ENCODE measurements around the gene PDLIM4.

Gene PDLIM4

GRCh38 chr5:132298298-132299212, 41.1 kb downstream of the PDLIM4 start:
- Histone ChIP-seq H3K27ac (ENCODE audit: low read length, poor library complexity, severe bottlenecking) (no peak overlapping the region), H2AFZ (ENCODE audit: low read depth, low read length) (no peak overlapping the region), H3K9me3 (ENCODE audit: control insufficient read depth, low read length) (no peaks in the 10 kb centered on the region), H2BK5ac (ENCODE audit: low read depth, low read length, poor library complexity, severe bottlenecking) (no peak overlapping the region), H3K9ac (ENCODE audit: low read length) (no peak overlapping the region), H3K4me1 (ENCODE audit: control insufficient read depth, insufficient read depth, low read depth, low read length) (peaks cover 15% of the 10 kb centered on the region), H3K18ac (ENCODE audit: low read depth in 1 of 2, low read length in 2 of 2) (no peak overlapping the region), H4K91ac (ENCODE audit: low read length) (no peak overlapping the region), H3K4ac (ENCODE audit: low read depth in 1 of 2, low read length in 2 of 2) (no peak overlapping the region), H2BK15ac (ENCODE audit: low read depth, poor library complexity, severe bottlenecking) (no peak overlapping the region), H3K4me2 (ENCODE audit: low read length, poor library complexity, severe bottlenecking) (no peak overlapping the region), H3K79me1 (replicated peaks; ENCODE audit: low read length, poor library complexity, severe bottlenecking) (peaks cover 43% of the 10 kb centered on the region), H3K27me3 (ENCODE audit: control insufficient read depth in 1 of 2, insufficient read depth in 1 of 2, low read length in 2 of 2) (no peaks in the 10 kb centered on the region), H3K4me3 (ENCODE audit: insufficient read depth in 1 of 2, low read depth in 1 of 2, low read length in 2 of 2) (peak overlapping the region in 1 of 2 experiments; percentile 20), H2AK5ac (ENCODE audit: low read length, severe bottlenecking) (no peak overlapping the region), H3K36me3 (ENCODE audit: control insufficient read depth in 1 of 2, insufficient read depth in 2 of 2, low read depth in 1 of 2, low read length in 2 of 2) (peaks cover 0 to 12% of the 10 kb centered on the region in 2 experiments), H4K8ac (ENCODE audit: low read length) (no peak overlapping the region), H3K23ac (ENCODE audit: low read length in 2 of 2) (no peak overlapping the region), H2BK120ac (ENCODE audit: low read depth, low read length) (no peak overlapping the region), H3K14ac (ENCODE audit: low read length in 2 of 2) (no peak overlapping the region), H2BK12ac (ENCODE audit: low read length in 2 of 2) (no peak overlapping the region)
- WGBS = 95% methylated on average over 6 of the region's 6 CpGs
- DNase-seq = peak; percentile 29

- H2BK120ac ChIP-seq (ENCODE audit: low read depth, low read length) = no peak overlapping the region
These were observed 42.4 kb downstream of the PDLIM4 start for GRCh38 chr5:132299917-132300316.

GRCh38 chr5:132300577-132301343, 43.3 kb downstream of the PDLIM4 start:
- peaks cover 0 to 12% of the 10 kb centered on the region in 2 experiments for H3K36me3 ChIP-seq (ENCODE audit: control insufficient read depth in 1 of 2, insufficient read depth in 2 of 2, low read depth in 1 of 2, low read length in 2 of 2)
- 64% methylated on average over 6 of the region's 6 CpGs for WGBS
- no peak overlapping the region for H3K9ac ChIP-seq (ENCODE audit: low read length)
- no peak overlapping the region for H3K4me2 ChIP-seq (ENCODE audit: low read length, poor library complexity, severe bottlenecking)
- no peak overlapping the region for H3K4me3 ChIP-seq (ENCODE audit: insufficient read depth in 1 of 2, low read depth in 1 of 2, low read length in 2 of 2)
- no peak overlapping the region for H2AK5ac ChIP-seq (ENCODE audit: low read length, severe bottlenecking)
- no peak overlapping the region for H4K8ac ChIP-seq (ENCODE audit: low read length)
- H3K4me1 ChIP-seq (ENCODE audit: control insufficient read depth, insufficient read depth, low read depth, low read length) = peaks cover 6% of the 10 kb centered on the region
- H3K23ac ChIP-seq (ENCODE audit: low read length in 2 of 2) = no peak overlapping the region
- no peak overlapping the region for H3K27ac ChIP-seq (ENCODE audit: low read length, poor library complexity, severe bottlenecking)
- no peak for DNase-seq
- H3K4ac ChIP-seq (ENCODE audit: low read depth in 1 of 2, low read length in 2 of 2) = no peak overlapping the region
- H2AFZ ChIP-seq (ENCODE audit: low read depth, low read length) = no peak overlapping the region
- peaks cover 42% of the 10 kb centered on the region for H3K79me1 ChIP-seq (replicated peaks; ENCODE audit: low read length, poor library complexity, severe bottlenecking)
- peak overlapping the region in 1 of 2 experiments; percentile 61 for H3K14ac ChIP-seq (ENCODE audit: low read length in 2 of 2)
- no peak overlapping the region for H2BK120ac ChIP-seq (ENCODE audit: low read depth, low read length)
- H4K91ac ChIP-seq (ENCODE audit: low read length) = no peak overlapping the region
- H2BK12ac ChIP-seq (ENCODE audit: low read length in 2 of 2) = no peak overlapping the region
- H2BK15ac ChIP-seq (ENCODE audit: low read depth, poor library complexity, severe bottlenecking) = no peak overlapping the region
- peaks cover 8% of the 10 kb centered on the region for H3K9me3 ChIP-seq (ENCODE audit: control insufficient read depth, low read length)
- no peak overlapping the region for H3K18ac ChIP-seq (ENCODE audit: low read depth in 1 of 2, low read length in 2 of 2)
- no peak overlapping the region for H2BK5ac ChIP-seq (ENCODE audit: low read depth, low read length, poor library complexity, severe bottlenecking)
- no peaks in the 10 kb centered on the region for H3K27me3 ChIP-seq (ENCODE audit: control insufficient read depth in 1 of 2, insufficient read depth in 1 of 2, low read length in 2 of 2)

More at GRCh38 chr5:132299917-132300316, 42.4 kb downstream of the PDLIM4 start:
- Histone ChIP-seq H4K91ac (ENCODE audit: low read length) (no peak overlapping the region), H3K27ac (ENCODE audit: low read length, poor library complexity, severe bottlenecking) (no peak overlapping the region), H4K8ac (ENCODE audit: low read length) (no peak overlapping the region), H3K9ac (ENCODE audit: low read length) (no peak overlapping the region), H3K4me2 (ENCODE audit: low read length, poor library complexity, severe bottlenecking) (no peak overlapping the region), H2BK15ac (ENCODE audit: low read depth, poor library complexity, severe bottlenecking) (no peak overlapping the region), H3K4ac (ENCODE audit: low read depth in 1 of 2, low read length in 2 of 2) (no peak overlapping the region), H2BK5ac (ENCODE audit: low read depth, low read length, poor library complexity, severe bottlenecking) (no peak overlapping the region), H3K14ac (ENCODE audit: low read length in 2 of 2) (no peak overlapping the region), H3K36me3 (ENCODE audit: control insufficient read depth in 1 of 2, insufficient read depth in 2 of 2, low read depth in 1 of 2, low read length in 2 of 2) (peaks cover 0 to 12% of the 10 kb centered on the region in 2 experiments), H2AK5ac (ENCODE audit: low read length, severe bottlenecking) (no peak overlapping the region), H3K4me3 (ENCODE audit: insufficient read depth in 1 of 2, low read depth in 1 of 2, low read length in 2 of 2) (no peak overlapping the region), H3K27me3 (ENCODE audit: control insufficient read depth in 1 of 2, insufficient read depth in 1 of 2, low read length in 2 of 2) (no peaks in the 10 kb centered on the region), H3K4me1 (ENCODE audit: control insufficient read depth, insufficient read depth, low read depth, low read length) (peaks cover 13% of the 10 kb centered on the region), H3K18ac (ENCODE audit: low read depth in 1 of 2, low read length in 2 of 2) (no peak overlapping the region), H3K23ac (ENCODE audit: low read length in 2 of 2) (no peak overlapping the region), H3K79me1 (replicated peaks; ENCODE audit: low read length, poor library complexity, severe bottlenecking) (peaks cover 46% of the 10 kb centered on the region), H2BK12ac (ENCODE audit: low read length in 2 of 2) (no peak overlapping the region), H3K9me3 (ENCODE audit: control insufficient read depth, low read length) (no peaks in the 10 kb centered on the region), H2AFZ (ENCODE audit: low read depth, low read length) (no peak overlapping the region)
- no peak for DNase-seq
- 98% methylated on average over 2 of the region's 2 CpGs for WGBS
